ENCODE results near the gene ASF1A. TPM values are rescaled to one million over a fixed set of nuclear protein-coding genes. Genes with fewer than 3 reads are reported as not detected.

The ASF1A gene
- total RNA-seq, 6 experiments from 2014 or later, result 5.8 to 15.3 (median 8.3) TPM

DNA sequence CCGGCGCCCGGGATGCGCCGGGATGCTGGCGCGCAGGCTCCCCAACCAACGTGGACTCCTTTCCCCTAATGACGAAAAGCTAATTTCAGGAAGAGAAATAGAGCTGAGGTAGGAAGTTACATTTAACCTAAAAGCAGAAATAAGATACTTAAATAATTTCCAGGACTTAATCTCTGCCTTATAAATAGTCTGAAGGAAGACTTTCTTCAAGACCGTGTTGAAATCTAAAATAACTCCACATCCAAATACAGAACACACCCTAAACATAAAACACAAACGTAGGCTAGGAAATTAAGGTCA lies 1.3 kb downstream of the ASF1A start:
- intact Hi-C loops (cut with DNase I), result no loop called here
- Histone ChIP-seq H3K27ac (peak overlapping the region; percentile 78 to 95 (median 92)), H3K36me3 (no peaks in the 10 kb centered on the region), H3K27me3 (no peaks in the 10 kb centered on the region), H3K4me3 (peak overlapping the region; percentile 83 to 89 (median 87)), H3K4me1 (peaks cover 0 to 17% (median 3%) of the 10 kb centered on the region in 4 donors), H3K9me3 (no peaks in the 10 kb centered on the region)
- 0% methylated on average over 7 of the region's 11 CpGs for WGBS (ENCODE audit: insufficient coverage, low coverage, low lambda C conversion rate, missing lambda C conversion rate)
- DNase-seq (no peak), ATAC-seq (no peak)
- TF ChIP-seq POLR2A (IDR thresholded peaks at IDR 0.05), result peak; percentile 32
- no peak for TF ChIP-seq CTCF (IDR thresholded peaks at IDR 0.05)

GRCh38 chr6:118895859-118896258 lies 1.9 kb downstream of the ASF1A start:
- no peaks in the 10 kb centered on the region for H3K27me3 ChIP-seq
- peak overlapping the region in 1 of 3 donors; percentile 95 for H3K27ac ChIP-seq
- intact Hi-C loops (cut with DNase I), result no loop called here
- no peaks in the 10 kb centered on the region for H3K36me3 ChIP-seq
- TF ChIP-seq CTCF (IDR thresholded peaks at IDR 0.05) (no peak), POLR2A (IDR thresholded peaks at IDR 0.05) (no peak)
- no peak for ATAC-seq
- peak overlapping the region in 2 of 3 donors; percentile 83 to 87 for H3K4me3 ChIP-seq
- peaks cover 0 to 17% (median 3%) of the 10 kb centered on the region in 4 donors for H3K4me1 ChIP-seq
- DNase-seq, result no peak
- 38% methylated on average over 2 of the region's 2 CpGs for WGBS (ENCODE audit: insufficient coverage, low coverage, low lambda C conversion rate, missing lambda C conversion rate)
- no peaks in the 10 kb centered on the region for H3K9me3 ChIP-seq

- no peak overlapping the region for H3K4me3 ChIP-seq
- H3K27me3 ChIP-seq, result no peaks in the 10 kb centered on the region
- H3K27ac ChIP-seq, result no peak overlapping the region
- peaks cover 0 to 17% (median 3%) of the 10 kb centered on the region in 4 donors for H3K4me1 ChIP-seq
- no peaks in the 10 kb centered on the region for H3K36me3 ChIP-seq
- intact Hi-C loops (cut with DNase I), result no loop called here
- ATAC-seq, result no peak
- no peak for DNase-seq
- WGBS (ENCODE audit: insufficient coverage, low coverage, low lambda C conversion rate, missing lambda C conversion rate), result 65% methylated on average over 5 of the region's 5 CpGs
- TF ChIP-seq POLR2A (IDR thresholded peaks at IDR 0.05) (no peak), CTCF (IDR thresholded peaks at IDR 0.05) (peak; percentile 35 to 48 (median 41))
- H3K9me3 ChIP-seq, result no peaks in the 10 kb centered on the region
Measured at GRCh38 chr6:118896339-118897136, 2.6 kb downstream of the ASF1A start.

- TF ChIP-seq CTCF (IDR thresholded peaks at IDR 0.05) (no peak), POLR2A (IDR thresholded peaks at IDR 0.05) (no peak)
- intact Hi-C loops (cut with DNase I), result no loop called here
- DNase-seq (no peak), ATAC-seq (no peak)
- Histone ChIP-seq H3K9me3 (no peaks in the 10 kb centered on the region), H3K4me3 (no peak overlapping the region), H3K4me1 (peaks cover 0 to 13% (median under 1%) of the 10 kb centered on the region in 4 donors), H3K27me3 (no peaks in the 10 kb centered on the region), H3K36me3 (peaks cover 0 to 6% (median 0%) of the 10 kb centered on the region in 4 donors), H3K27ac (no peak overlapping the region)
Measured at GRCh38 chr6:118897386-118897785, 3.4 kb downstream of the ASF1A start.
